A673 (cell line): ENCODE results near the gene PKM. TPM values are rescaled to one million over a fixed set of nuclear protein-coding genes. Genes with fewer than 3 reads are reported as not detected.

Experiments
- BruUV-seq: library from RNA; stranded (reverse); fragments of 400-500 nt; replicated peaks from 2 replicates; lab custom pipeline; 2021; lab: Mats Ljungman, UMichigan
- CTCF ChIA-PET: fragments of 300-600 bp; sonication (Branson Sonifier 250); formaldehyde crosslinking; loops from one replicate; lab custom pipeline; 2022; ENCODE audit warnings: antibody characterized with exemption; lab: Charles Lee
- POLR2A ChIA-PET: fragments of 300-600 bp; sonication (Branson Sonifier 250); formaldehyde crosslinking; loops from one replicate; lab custom pipeline; 2022; ENCODE audit warnings: antibody characterized with exemption; ENCODE audit not compliant: low non-redundant PET; lab: Charles Lee
- DNase-seq: peaks from one replicate; pipeline ENCODE4 v3.0.0-alpha.2; 2015; ENCODE audit warnings: low spot score
- H3K27ac ChIP-seq: fragments of 200-600 bp; sonication (generic); 2 replicates; pipeline ENCODE4 v1.5.1; 2016; ENCODE audit warnings: mixed run types, low read depth, mild to moderate bottlenecking, mixed read lengths, antibody characterized with exemption, low read length; ENCODE audit not compliant: poor library complexity, severe bottlenecking
- H3K27me3 ChIP-seq: fragments of 200-600 bp; sonication (generic); replicated peaks from 2 replicates; pipeline ENCODE4 v1.6.1; 2017; ENCODE audit warnings: mixed run types, low read depth, mild to moderate bottlenecking, mixed read lengths, antibody characterized with exemption, low read length; ENCODE audit not compliant: insufficient read depth, poor library complexity
- H3K36me3 ChIP-seq: fragments of 200-600 bp; sonication (generic); 2 replicates; pipeline ENCODE4 v1.6.1; 2016; ENCODE audit warnings: mixed run types, mild to moderate bottlenecking, mixed read lengths, antibody characterized with exemption, low read length; ENCODE audit not compliant: insufficient read depth, poor library complexity, severe bottlenecking
- H3K4me1 ChIP-seq: fragments of 200-600 bp; sonication (generic); 2 replicates; pipeline ENCODE4 v1.6.1; 2017; ENCODE audit warnings: mixed run types, mild to moderate bottlenecking, mixed read lengths, antibody characterized with exemption, low read length; ENCODE audit not compliant: insufficient read depth, poor library complexity, severe bottlenecking
- H3K4me3 ChIP-seq: fragments of 200-600 bp; sonication (generic); 2 replicates; pipeline ENCODE4 v1.5.1; 2016; ENCODE audit warnings: low read depth, mixed run types, mild to moderate bottlenecking, mixed read lengths, low read length; ENCODE audit not compliant: poor library complexity, severe bottlenecking
- H3K9me3 ChIP-seq: fragments of 200-600 bp; sonication (generic); 2 replicates; pipeline ENCODE4 v1.6.1; 2016; ENCODE audit warnings: mixed run types, low read depth, mild to moderate bottlenecking, mixed read lengths, antibody characterized with exemption, low read length; ENCODE audit not compliant: poor library complexity, severe bottlenecking
- CTCF ChIP-seq: fragments of 300-800, 200-600 bp; sonication (generic); conservative IDR thresholded peaks from 2 replicates; pipeline ENCODE4 v1.5.1; 2017; ENCODE audit warnings: low read depth, mild to moderate bottlenecking, antibody characterized with exemption, low read length, moderate library complexity, mixed read lengths
- EZH2 ChIP-seq: fragments of 200-600 bp; sonication (generic); IDR thresholded peaks from 2 replicates; pipeline ENCODE4 v1.6.1; 2017; ENCODE audit warnings: borderline replicate concordance, low read depth, mild to moderate bottlenecking, mixed read lengths, antibody characterized with exemption, low read length; ENCODE audit not compliant: poor library complexity, severe bottlenecking
- intact Hi-C: fragments of 100-400 bp; cut with micrococcal nuclease; formaldehyde crosslinking; loops from one replicate; pipeline ENCODE4 v1.10.0; 2022; ENCODE audit not compliant: unreplicated experiment
- total RNA-seq: library from RNA; stranded (reverse); gene quantifications from 2 replicates; pipeline ENCODE4 v1.2.3, GENCODE V29; 2021

Gene PKM
- total RNA-seq, 1 experiment from 2014 or later, result 1,955 TPM

GRCh38 chr15:72220687-72221086 lies 10.3 kb downstream of the PKM start:
- intact Hi-C loops, result no loop called here
- no peak overlapping the region for H3K4me3 ChIP-seq
- no peaks in the 10 kb centered on the region for H3K9me3 ChIP-seq
- TF ChIP-seq CTCF (no peak), EZH2 (no peak)
- DNase-seq, result no peak
- peak overlapping the region; percentile 37 for H3K27ac ChIP-seq
- no TSS peak for BruUV-seq
- H3K36me3 ChIP-seq, result peaks cover 87% of the 10 kb centered on the region
- H3K27me3 ChIP-seq, result no peaks in the 10 kb centered on the region
- ChIA-PET POLR2A (no interaction called here), CTCF (no interaction called here)
- peaks cover 26% of the 10 kb centered on the region for H3K4me1 ChIP-seq

GRCh38 chr15:72217216-72217615 lies 13.8 kb downstream of the PKM start:
- ChIA-PET POLR2A (no interaction called here), CTCF (no interaction called here)

GRCh38 chr15:72216079-72216478 lies 14.9 kb downstream of the PKM start:
- POLR2A ChIA-PET, result no interaction called here

More at GRCh38 chr15:72217216-72217615, 13.8 kb downstream of the PKM start:
- intact Hi-C loops, result no loop called here
- Histone ChIP-seq H3K27me3 (no peaks in the 10 kb centered on the region), H3K4me3 (no peak overlapping the region), H3K27ac (no peak overlapping the region), H3K4me1 (peaks cover 6% of the 10 kb centered on the region), H3K9me3 (no peaks in the 10 kb centered on the region), H3K36me3 (peaks cover 94% of the 10 kb centered on the region)
- DNase-seq, result no peak
- no peak for TF ChIP-seq CTCF
- no peak for TF ChIP-seq EZH2
- no TSS peak for BruUV-seq

More at GRCh38 chr15:72216079-72216478, 14.9 kb downstream of the PKM start:
- Histone ChIP-seq H3K9me3 (no peaks in the 10 kb centered on the region), H3K4me3 (no peak overlapping the region), H3K27ac (no peak overlapping the region), H3K27me3 (no peaks in the 10 kb centered on the region), H3K36me3 (peaks cover 100% of the 10 kb centered on the region), H3K4me1 (no peaks in the 10 kb centered on the region)
- TF ChIP-seq CTCF, result no peak
- no peak for TF ChIP-seq EZH2
- intact Hi-C loops, result no loop called here
- CTCF ChIA-PET, result no interaction called here
- BruUV-seq, result TSS peak; percentile 3
- no peak for DNase-seq
